DMS153 treated with DMSO at 0.1 percent for 48 hours (cell line): ENCODE data around the gene HCAR1.
"Not testable (repeated sequence)": the region's sequence is repeated elsewhere in the genome, so short reads cannot be mapped to it uniquely, and the experiment has no call there.

Experiments
- DNase-seq: peaks from one replicate; lab custom pipeline; 2025; ENCODE audit not compliant: unreplicated experiment; lab: John Stamatoyannopoulos, UW

The HCAR1 gene

DNA sequence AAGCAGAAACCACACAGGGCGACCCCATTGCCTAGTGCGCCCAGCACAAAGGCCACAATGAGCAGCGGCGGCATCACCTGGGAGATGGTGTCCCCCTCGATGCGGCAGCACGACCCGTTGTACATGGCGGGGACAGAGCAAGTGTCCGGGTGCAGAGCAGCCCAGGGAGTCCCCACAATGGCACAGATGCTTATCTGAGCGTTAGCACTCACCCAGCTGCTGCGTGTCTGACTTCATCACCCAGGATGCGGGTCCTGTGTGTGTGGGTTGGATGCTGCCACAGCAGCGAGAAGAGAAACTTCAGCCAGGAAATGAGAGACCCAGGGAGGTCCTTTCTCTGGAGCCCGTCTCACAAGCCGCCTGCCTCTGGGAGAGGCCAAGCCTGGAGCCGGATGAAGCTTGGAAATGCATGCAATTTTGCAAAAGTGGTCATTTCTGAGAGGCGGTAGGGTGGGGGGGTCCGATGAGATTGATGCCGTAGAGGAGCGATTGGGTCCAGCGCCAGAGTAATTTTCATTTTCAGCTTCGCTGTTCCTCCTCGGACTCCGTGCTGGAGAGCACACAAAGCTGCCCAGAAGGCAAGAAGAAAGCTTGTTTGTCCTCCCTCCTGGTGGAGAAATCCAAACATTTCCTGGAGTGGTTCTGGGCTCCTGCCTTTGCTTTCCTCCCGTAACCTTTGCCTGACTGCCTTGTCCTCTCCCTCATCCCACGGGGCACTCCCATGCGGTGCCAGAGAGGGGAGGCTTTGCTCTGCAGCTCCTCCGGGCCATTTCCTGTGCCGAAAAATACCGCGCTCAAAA lies at the start of gene HCAR1:
TSS of gene HCAR1 (minus strand) at position 630 of the 800 bp plus-strand sequence. CDS start at position 125, 505 bp downstream.
- no peak for DNase-seq

GRCh38 chr12:122757568-122757967 lies 26.9 kb upstream of the HCAR1 start:
- no peak for DNase-seq

GRCh38 chr12:122754790-122755189 lies 24.1 kb upstream of the HCAR1 start:
- DNase-seq: no peak

DNA sequence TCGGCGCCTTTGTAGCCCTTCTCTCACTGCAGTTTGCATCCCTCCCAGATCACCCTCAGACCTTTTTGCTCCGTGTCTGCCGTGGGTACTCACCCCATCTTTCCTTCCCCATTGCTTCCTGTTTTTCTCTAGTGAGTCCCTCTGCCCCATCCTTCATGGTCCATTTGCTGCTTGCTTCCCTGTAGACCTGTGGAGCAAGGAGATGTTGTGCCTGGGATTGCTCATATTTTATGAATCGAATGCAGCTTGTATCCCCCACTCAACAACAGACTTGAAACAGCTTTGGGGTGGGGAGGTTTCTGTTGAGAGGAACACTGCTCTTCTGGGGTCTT lies 22.6 kb upstream of the HCAR1 start:
- no peak for DNase-seq

GRCh38 chr12:122752464-122753318 lies 22.0 kb upstream of the HCAR1 start, which contains the start of gene DENR:
Gene DENR (plus strand): TSS chr12:122752824. CDS start chr12:122753702, 878 bp downstream.
- DNase-seq: peak; percentile 98

DNA sequence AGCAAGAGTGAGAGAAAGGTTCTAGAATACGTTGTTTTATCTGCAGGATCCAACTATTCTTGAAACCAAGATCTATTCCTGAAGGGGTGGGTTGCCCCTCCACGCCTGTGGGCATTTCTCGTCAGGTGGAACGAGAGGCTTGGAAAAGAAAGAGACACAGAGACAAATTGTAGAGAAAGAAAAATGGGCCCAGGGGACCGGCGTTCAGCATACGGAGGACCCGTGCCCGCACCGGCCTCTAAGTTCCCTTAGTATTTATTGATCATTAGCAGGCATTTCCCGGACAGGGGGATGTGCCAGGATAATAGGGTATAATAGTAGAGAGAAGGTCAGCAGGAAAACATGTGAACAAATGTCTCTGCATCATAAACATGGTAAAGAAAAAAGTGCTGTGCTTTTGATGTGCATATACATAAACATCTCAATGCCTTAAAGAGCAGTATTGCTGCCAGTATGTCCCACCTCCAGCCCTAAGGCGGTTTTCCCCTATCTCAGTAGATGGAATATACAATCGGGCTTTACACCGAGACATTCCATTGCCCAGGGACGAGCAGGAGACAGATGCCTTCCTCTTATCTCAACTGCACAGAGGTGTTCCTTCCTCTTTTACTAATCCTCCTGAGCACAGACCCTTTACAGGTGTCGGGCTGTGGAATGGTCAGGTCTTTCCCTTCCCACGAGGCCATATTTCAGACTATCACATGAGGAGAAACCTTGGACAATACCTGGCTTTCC lies 20.3 kb upstream of the HCAR1 start:
- DNase-seq: not testable (repeated sequence)

DNA sequence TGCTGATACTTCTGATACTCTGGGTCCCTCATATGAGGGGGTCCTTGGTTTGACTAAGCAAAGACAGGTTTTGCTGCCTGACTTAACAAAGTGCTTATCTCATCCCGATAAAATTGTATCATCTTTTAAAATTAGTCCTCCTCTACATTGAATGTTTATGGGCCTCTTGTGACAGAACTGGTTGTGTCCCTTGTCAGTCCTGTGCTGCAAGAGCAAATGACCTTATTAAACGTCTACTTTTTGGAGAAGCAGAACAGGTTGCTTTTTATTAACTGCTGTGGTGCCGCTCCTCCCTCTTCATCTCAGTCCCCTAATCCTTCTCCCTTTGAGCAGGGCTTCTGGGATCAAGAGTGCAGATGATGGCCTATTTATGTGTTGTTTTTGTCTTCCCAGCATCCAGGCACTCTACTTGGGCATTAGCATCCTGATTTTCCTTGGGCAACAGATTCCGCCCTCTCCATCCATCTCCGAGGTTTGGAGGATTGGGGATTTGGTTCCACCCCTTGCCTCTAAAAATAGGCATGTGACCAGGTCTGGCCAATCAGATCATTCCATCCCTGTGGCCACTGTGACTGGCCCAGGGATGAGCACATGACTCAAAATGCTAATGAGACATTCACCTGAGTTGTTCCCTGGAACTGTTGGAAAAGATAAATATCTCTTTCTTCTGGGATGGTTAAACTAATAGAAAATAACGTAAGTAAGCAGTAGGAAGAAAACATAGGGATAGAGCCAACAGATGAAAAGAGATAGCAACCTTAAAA lies 19.1 kb upstream of the HCAR1 start:
- DNase-seq: no peak

GRCh38 chr12:122747224-122748135 lies 16.8 kb upstream of the HCAR1 start:
- no peak for DNase-seq

DNA sequence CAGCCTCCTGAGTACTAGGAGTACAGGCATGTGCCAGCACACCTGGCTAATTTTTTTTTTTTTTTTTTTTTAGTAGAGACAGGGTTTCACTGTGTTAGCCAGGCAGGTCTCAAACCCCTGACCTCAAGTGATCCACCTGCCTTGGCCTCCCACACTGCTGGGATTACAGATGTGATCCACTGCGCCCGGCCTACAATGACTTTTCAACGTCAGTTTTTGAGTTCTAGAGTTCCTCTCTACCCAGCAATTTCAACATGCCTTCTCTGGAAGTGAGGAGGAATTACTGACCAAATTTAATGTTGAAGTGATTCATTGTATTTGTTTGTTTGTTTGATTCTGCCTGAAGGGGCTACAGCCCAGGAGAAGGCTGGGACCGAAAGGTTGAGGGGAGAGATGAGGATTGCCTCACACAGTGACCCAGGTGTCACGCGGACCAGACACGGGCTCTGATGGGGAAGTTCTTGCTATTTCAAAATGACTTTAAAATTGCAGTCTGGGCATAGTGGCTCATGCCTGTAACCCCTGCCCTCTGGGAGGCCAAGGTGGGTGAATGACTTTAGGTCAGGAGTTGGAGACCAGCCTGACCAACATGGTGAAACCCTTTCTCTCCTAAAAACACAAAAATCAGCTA lies 13.4 kb upstream of the HCAR1 start:
- DNase-seq: no peak

DNA sequence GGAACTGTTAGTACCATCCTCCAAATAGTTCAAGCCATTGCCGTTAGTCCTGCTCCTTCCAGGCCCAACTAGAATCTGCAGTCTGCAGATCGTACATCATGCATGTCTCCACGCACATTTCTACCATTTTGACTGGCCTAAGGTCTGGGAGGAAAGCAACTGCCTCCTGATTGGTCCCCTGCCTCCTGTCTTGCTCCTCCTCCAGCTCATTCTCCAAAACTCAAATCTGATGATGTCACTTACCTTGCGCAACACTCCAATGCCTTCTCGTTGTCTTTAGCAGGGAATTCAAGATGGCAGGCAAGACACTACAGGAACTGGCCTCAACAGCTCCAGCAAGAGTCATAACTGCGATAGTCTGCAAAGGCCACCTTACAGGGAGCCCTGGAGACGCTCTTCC lies 9.7 kb upstream of the HCAR1 start:
- DNase-seq: no peak

DNA sequence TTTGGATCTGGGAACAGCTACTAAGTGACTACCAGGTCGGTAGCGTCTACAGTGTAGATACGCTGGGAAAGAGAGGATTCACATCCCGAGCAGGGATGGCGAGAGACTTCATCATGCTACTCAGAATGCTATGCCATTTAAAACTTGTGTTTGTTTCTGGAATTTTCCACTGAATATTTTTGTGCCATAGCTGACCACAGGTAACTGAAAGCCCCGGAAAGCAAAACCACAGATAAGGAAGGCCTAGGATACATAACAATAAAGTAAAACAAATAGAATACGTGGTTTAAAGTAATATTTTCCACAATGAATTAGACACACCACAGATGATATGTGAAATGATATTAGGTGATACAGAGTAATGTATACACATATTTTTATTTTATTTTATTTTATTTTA lies 7.9 kb upstream of the HCAR1 start:
- DNase-seq: no peak

- no peak for DNase-seq
Observed at GRCh38 chr12:122732611-122733010, 2.0 kb upstream of the HCAR1 start.

GRCh38 chr12:122732170-122732569 lies 1.5 kb upstream of the HCAR1 start:
- no peak for DNase-seq

- no peak for DNase-seq
Observed at GRCh38 chr12:122729583-122730214, 945 bp downstream of the HCAR1 start.

GRCh38 chr12:122726080-122726558 lies 4.5 kb downstream of the HCAR1 start:
- DNase-seq: no peak

GRCh38 chr12:122725452-122726079 lies 5.1 kb downstream of the HCAR1 start:
- DNase-seq: no peak

DNA sequence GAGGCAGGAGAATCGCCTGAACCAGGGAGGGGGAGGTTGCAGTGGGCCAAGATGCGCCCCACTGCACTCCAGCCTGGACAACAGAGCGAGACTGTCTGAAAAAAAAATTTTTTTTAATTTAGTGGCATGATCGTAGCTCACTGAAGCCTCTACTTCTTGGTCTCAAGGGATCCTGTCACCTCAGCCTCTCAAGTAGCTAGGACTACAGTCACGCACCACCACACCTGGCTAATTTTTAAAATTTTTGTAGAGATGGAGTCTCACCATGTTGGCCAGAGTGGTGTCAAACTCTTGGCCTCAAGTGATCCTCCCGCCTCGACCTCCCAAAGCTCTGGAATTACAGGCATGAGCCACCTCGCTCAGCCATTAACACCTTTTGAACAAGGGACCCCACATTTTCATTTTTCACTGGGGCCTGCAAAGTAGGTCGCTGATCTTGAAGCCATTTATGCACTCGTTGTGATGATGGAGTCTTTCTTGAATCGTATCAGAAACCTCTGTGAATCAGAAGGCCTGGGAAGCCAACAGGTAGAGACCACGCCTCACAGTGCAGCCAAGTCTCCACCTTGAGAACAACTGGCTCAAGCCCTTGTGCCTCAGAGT lies 5.9 kb downstream of the HCAR1 start:
- DNase-seq: no peak

GRCh38 chr12:122722387-122722786 lies 8.3 kb downstream of the HCAR1 start:
- DNase-seq: no peak
